Stimulated activated CD8-positive, alpha-beta memory T cell treated with anti-CD3 and anti-CD28 coated beads, Interleukin-15, amount 100 ng/mL, for 24 hours (primary cell): Measurements from ENCODE around the gene USP20.

Experiments
- DNase-seq: peaks from one replicate; pipeline ENCODE4 v3.0.0-alpha.2; 2020; ENCODE audit warnings: low read depth

Gene USP20

DNA sequence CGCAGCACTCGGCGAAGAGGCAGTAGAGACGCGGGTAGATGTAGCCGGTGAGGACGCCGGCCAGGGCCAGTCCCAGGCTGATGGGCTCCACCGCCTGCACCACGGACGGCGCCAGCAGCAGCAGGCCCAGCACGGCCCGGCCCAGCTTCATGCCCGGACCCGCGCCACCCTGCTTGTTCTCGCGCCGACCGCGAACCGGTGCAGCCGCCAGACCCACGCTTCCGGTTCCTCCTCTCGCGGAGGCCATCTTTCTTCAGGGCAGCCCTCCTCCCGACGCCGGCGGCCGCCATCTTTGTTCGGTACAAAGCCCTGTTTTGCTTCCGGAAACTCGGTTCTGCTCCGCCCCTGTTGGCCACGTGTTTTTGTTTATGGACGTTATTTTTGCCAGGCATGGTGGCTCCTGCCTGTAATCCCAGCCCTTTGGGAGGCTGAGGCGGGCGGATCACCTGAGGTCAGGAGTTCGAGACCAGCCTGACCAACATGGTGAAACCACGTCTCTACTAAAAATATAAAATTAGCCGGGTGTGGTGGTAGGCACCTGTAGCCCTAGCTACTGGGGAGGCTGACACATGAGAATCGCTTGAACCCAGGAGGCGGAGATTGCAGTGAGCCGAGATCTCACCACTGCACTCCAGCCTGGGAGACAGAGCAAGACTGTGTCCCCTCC, 11.2 kb upstream of the USP20 start, which contains the start of gene TOR1A:
TOR1A (minus strand) TSS at position 202 of the 667 bp plus-strand sequence; CDS start at position 151, 51 bp downstream.
- peak; percentile 75 for DNase-seq

- DNase-seq: no peak
These were observed 8.9 kb upstream of the USP20 start for GRCh38 chr9:129826344-129826743.

- DNase-seq: no peak
These were observed 8.5 kb upstream of the USP20 start for GRCh38 chr9:129826759-129827158.

GRCh38 chr9:129828051-129828450, 7.2 kb upstream of the USP20 start:
- no peak for DNase-seq

DNA sequence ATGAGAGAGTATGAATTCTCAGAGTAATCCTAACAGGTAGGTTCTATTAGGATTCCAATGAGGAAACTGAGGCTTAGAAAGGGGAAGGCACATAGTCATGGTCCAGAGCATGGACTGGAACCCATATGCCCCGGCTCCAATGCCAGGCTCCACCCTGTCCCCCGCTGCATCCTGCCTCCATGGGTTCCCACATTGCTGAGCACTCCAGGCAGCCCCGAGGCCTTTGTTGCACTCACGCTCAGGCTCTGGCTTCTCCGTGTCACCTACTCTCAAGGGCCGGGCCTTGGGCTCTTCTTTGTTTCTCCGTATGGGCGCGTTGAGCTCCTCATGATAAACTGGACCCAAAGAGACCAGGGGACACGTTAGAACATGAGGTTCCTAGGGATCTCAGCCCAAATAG, 6.3 kb upstream of the USP20 start:
- DNase-seq: no peak

GRCh38 chr9:129832982-129833381, 2.3 kb upstream of the USP20 start:
- DNase-seq: no peak

DNA sequence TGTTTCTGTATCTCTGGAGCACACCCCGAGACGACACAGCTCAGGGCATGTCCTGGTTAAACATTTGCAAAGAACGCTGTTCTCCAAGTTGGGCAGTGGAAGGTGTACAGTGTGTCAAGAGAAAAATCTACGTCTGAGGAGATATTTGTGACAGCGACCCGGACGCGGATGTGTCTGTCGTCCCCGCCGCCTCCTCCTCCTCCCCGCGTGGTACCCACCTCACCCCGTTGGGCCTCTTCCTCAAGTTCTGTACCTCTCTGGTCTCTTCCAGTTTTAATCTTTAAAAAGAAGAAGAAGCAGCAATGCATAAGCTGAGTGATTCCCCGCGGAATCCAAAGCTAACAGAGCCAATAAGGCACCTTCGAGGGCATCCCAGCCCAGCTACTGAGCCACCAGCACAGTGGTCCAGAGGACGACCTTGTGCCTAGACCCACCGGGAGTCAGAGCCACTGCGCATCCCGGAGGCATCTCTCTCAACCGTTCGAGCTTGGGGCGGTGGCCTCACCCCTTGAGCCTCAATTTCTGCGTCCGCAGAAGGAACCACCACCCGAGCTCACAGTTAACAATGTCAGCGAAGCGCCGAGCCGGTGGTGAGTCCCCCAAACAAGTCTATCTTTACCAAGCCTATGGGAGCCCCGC, 650 bp upstream of the USP20 start:
- DNase-seq: no peak

DNA sequence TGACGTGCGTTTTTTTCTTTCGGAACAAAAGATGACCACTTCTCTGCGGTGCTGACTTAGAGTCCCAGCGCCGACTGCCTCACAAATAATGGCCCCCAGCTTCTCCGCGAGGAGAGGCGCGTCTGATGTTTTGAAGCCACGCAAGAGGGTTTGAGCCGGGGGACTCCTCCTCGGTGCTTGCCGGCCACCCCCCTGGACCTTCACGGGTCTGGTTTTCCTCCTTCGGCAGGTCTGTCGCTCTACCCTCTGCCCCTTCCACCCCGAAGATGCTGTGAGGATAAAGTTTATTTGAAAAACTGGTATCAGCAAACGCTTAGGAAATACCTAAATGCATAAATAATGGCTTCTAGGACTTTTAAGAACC, 584 bp downstream of the USP20 start:
- DNase-seq: no peak

- DNase-seq: no peak
These were observed 1.2 kb downstream of the USP20 start for GRCh38 chr9:129836311-129837007.

GRCh38 chr9:129838707-129839259, 3.5 kb downstream of the USP20 start:
- no peak for DNase-seq

DNA sequence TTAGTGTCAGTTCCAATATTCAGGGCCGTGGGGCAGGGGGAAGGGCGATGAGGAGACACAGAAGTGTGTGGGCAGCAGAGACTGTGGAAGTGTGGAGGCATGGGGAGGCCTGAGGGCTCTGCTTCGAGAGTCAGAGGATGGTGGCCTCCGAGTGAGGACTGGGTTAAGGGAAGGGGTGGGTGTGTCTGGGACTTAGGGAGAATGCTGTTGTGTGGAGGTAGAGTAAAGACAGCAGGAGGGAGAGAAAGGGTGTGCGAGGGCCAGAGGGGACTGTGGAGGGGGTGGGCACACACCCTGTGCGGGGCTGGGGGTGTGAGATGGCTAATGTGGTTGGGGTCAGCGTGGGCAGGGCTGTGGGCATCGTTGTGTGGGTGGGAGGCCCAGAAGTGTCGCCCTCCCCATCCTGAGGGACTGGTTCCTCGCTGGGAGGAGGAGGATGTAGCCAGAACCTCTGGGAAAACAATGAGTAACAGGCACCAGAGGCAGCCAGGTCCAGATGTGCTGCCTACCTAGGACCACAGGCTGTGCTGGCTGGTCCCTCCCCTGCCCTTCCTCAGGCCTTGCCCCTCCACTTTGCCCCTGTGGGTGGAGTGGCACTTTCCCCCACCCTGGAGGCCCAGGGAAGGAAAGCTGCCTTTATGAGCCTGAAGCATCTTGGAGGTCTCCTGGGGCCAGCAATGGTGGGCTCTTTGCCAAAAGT, 4.2 kb downstream of the USP20 start:
- no peak for DNase-seq

DNA sequence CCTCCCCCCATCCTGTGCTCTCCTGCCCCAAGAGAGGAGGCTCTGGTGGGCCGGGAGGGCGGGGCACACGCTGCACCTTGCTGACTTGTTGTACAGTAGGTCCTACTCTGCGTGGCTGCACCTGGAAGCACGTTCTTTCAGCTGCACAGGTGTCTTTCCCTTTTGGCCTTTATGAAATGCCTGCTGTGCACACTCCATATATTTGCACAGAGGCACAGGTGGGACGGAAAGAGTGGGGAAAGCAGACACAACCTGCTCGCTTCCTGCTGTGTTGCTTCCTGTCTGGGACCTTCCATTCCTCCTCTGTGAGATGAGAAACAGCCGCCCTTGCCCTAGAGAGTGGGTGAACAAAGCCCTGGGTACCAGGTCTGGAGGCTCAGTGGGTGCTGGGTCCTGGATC, 4.8 kb downstream of the USP20 start:
- no peak for DNase-seq

DNA sequence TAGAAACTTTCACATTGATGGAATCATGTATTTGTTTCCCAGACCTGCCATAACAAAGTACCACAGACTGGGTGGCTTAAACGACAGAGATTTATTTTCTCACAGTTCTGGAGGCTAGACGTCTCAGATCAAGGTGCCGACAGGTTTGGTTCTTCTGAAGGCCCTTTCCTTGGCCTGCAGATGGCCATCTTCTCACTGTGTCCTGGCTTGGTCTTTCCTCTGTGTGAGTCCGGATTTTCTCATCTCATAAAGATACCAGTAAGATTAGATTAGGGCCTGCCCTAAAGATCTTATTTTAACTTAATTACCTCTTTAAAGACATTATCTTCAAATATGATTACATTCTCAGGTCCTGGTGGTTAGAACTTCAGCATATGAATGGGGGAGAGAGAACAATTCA, 5.8 kb downstream of the USP20 start:
- DNase-seq: no peak

DNA sequence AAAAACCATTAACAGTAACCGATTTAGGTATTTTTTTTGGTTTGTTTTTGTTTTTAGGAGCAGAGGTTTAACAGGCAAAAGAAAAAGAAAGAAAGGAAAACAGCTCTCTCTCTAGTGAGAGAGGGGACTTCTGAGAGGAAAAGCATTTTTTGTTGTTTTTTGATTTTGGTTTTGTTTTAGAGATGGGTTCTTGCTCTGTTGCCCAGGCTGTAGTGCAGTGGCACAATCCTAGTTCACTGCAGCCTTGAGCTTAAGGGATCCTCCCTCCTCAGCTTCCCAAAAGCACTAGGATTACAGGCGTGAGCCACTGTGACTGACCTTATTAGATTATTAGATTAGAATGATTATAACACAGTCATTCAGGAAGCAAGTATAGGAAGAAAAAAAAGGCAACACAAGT, 10.1 kb downstream of the USP20 start:
- no peak for DNase-seq

DNA sequence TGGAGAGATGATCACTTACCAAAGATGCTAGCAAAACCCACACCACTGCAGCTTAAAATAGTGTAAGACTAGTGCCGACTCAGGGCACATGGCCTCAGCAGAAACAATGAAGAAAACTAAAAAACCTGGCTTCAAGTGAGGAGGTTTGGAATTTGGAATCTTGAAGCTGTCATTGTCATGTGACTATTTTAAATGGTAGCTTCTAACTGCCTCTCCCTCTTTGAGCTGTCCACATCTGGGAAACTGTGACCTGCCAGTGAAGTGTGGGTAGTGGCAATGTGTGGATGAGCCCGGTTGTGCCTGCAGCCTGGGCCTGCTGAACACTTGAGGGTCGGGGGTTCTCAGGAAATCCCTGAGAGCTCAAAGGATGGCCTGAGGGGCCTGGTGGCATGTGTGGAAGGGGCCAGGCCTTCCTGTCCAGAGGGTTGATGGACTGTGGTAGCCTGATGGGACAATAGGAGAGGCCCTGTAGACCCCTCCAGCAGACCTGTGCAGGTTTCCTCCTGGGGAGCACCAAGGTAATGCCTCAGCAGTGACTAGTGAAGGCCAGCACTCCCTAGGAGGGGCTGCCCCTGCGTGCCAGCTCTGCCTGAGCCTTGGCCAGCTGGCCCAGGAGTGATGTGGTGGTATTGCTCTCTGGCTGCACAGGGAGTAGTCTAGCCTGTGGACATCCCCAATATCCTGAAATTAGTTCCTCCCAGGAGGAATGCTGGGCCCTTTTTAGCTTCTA, 13.6 kb downstream of the USP20 start:
- DNase-seq: no peak

GRCh38 chr9:129849901-129850300, 14.6 kb downstream of the USP20 start:
- DNase-seq: no peak

GRCh38 chr9:129850821-129851550, 15.7 kb downstream of the USP20 start:
- DNase-seq: no peak

DNA sequence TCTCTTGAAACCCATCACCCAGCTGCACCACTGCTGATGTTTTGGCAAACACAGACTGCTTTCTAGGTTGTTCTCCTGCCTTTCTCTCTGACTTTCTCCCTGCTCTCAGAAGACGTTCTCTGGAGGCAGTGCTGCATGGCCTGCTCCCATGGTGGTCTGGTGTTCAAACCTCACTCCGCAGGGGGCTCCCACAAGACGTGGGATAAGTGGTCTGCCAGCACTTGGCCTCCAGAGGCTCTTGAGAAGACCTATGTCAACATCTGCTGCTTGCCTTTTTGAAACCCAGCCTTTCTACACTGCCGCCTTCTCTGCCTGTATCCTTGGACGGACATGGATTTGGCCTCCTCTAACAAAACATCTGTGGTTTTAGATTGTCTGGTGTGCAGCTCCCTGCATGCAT, 16.6 kb downstream of the USP20 start:
- DNase-seq: no peak

- no peak for DNase-seq
These were observed 17.3 kb downstream of the USP20 start for GRCh38 chr9:129852579-129852978.

GRCh38 chr9:129853614-129854013, 18.4 kb downstream of the USP20 start:
- no peak for DNase-seq

- no peak for DNase-seq
These were observed 19.4 kb downstream of the USP20 start for GRCh38 chr9:129854588-129855110.
